ENCODE measurements around the gene CERCAM.
"Not testable (repeated sequence)": the region's sequence is repeated elsewhere in the genome, so short reads cannot be mapped to it uniquely, and the experiment has no call there.

The CERCAM gene

DNA sequence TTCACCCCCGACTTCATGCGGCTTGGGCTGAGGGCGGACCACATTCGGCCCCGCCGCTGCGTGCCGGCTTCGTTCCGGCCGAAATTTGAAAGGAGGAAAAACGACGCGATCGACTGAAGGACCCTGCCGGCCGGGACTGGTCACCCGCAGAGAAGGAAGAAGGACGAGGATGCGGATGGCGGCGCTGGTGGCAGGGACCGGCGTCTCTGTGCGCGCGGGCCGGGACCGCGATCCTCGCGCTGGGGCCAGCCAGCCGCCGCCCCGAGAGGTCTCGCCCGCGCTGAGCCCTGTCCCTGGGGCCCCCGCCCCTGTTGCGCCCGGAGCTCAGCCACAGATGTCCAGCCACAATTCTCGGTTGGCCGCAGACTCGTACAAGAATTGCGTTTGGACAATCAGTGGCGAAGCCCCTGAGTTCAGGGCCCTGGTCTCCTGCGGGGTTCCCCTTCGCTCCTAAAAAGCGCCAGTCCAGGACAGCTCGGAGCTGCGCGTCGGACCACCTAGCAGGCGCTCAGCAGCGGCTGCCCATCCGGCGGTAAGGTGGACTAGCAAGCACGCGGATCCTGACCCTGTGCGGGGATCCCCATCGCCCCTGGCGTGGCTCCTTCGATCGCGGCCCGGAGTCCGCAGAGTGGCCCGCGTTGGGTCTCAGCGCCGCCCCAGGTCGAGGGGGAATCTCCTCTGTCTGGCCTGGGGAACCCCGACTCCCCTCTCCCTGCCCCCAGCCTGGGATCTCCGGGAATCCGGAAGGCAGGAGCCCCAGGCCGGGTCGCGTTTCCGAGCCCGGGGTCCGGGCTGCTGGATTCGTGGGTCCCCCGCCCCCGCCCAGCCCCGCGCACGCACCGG lies 28.1 kb upstream of the CERCAM start:
- intact Hi-C loops (cut with DNase I) = no loop called here
- peak in 1 of 10 donors; percentile 85 for DNase-seq

DNA sequence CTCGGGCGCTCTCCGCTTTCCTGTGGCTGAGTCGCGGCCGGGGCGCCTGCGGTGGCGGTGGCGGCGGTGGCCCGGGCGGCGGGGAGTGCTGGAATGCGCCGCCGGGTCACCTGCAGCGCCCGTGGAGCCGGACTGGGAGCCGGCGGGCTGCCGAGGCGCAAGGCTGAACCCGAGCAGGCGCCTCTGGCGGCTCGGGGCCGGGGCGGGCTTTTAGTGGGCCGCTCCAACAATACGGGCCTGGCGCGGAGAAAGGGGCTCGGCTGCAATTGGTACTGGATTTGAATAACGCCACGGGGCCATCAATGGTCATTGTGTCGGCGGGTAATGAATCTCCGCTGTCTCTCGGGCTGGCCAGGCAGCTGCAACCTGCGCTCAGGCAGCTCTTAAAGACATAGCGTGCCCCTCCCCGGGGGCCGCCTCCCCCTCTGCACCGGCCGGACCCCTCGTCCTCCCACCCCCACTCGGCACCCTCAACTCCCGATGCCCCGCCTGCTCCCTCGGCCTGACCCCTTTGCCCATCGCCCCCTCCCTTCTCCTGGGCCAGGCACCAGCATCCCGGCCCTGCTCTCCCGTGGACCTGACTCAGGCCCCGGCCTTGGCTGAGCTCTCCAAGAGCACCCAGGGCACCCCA lies 27.4 kb upstream of the CERCAM start:
- intact Hi-C loops (cut with DNase I) = no loop called here
- DNase-seq = peak; percentile 68 to 98 (median 82)

DNA sequence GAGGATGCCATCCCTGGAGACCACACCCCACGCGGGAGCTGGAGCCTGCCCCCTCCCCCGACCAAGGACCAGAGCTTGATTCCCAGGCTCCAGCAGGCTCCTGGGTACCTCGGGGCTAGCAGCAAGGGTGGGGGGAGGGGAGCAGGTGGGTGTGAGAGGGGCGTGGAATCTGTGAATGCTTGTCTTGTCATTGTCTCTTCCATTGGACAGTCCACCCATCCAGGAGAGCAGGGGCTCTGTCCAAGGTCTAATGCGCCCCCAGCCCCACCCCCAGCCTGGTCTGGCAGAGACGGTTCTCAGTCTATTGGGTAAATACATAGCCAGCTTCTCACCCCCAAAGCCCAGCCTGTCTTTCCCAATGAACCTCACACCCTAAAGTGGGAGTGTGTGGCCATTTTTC lies 26.7 kb upstream of the CERCAM start:
- intact Hi-C loops (cut with DNase I) = no loop called here
- DNase-seq = no peak

- peak in 5 of 10 donors; percentile 45 to 96 (median 71) for DNase-seq
- intact Hi-C loops (cut with DNase I) = no loop called here
Measured at GRCh38 chr9:128394379-128395168, 26.1 kb upstream of the CERCAM start.

DNA sequence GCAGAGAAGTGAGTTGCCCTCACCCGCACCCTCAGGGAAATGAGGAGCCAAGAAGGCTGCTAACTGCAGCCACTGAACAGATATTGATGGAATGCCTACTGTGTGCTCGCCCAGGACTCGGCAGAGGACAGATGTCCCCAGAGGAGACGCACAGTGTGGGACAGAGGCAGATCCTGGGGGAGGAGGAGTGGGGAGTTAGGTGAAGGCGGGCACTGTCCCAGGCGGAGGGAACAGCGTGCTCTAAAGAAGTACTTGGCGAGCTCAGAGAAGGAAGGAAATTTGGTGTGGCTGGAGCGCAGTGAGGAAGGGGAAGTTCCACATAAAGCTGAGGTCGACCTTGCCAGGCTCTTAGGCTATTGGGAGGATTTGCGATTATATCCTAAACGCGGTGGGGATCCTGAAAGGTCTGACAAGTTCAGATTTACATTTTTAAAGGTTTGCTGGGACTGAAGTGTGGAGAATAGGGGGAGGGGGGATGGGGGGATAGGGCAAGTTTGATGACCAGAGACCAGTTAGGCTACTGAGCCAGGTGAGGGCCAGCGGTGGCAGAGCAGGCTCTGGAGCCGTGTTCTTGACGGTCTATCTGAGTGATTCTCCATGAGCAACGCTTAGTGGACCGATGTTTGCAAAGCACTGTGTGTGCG lies 23.6 kb upstream of the CERCAM start:
- no peak for DNase-seq

DNA sequence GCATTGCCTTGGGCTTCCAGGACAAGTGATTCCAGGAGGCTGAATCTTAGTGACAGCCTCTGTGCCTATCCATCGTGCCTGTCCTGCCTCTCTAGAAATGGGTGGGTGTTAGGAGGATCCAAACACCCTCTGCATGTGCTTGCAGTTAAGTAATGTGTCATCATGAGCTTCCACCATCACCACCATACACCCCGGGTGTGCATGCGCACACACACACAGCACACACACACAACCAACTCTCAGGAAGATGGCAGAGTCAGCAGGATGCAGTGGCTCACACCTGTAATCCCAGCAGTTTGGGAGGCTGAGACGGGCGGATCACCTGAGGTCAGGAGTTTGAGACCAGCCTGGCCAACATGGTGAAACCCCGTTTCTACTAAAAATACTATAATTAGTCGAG lies 22.8 kb upstream of the CERCAM start:
- intact Hi-C loops (cut with DNase I) = no loop called here
- DNase-seq = no peak

More for the DNA sequence above, 23.6 kb upstream of the CERCAM start:
- intact Hi-C loops (cut with DNase I) = no loop called here

GRCh38 chr9:128399861-128400260 lies 20.8 kb upstream of the CERCAM start:
- intact Hi-C loops (cut with DNase I) = no loop called here
- no peak for DNase-seq

DNA sequence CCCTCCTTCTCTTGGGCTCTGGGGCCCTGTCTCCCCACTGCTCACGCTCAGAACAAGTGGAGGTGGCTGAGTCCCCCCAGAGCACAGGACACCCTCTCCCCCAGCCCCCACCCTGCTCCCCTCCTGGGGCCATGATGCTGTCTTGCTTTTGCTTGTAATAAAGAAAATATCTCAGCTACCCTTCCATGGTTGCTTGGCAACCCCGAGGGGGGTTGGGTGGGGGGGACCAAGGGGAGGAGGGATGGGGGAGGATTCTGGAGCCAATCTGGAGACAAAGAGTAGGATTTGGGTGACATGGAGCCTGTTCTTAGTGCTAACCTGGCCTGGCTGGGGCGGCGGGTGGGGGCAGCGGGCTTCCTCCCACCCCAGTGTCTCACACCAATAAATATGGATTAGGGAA lies 16.1 kb upstream of the CERCAM start:
- intact Hi-C loops (cut with DNase I) = no loop called here

DNA sequence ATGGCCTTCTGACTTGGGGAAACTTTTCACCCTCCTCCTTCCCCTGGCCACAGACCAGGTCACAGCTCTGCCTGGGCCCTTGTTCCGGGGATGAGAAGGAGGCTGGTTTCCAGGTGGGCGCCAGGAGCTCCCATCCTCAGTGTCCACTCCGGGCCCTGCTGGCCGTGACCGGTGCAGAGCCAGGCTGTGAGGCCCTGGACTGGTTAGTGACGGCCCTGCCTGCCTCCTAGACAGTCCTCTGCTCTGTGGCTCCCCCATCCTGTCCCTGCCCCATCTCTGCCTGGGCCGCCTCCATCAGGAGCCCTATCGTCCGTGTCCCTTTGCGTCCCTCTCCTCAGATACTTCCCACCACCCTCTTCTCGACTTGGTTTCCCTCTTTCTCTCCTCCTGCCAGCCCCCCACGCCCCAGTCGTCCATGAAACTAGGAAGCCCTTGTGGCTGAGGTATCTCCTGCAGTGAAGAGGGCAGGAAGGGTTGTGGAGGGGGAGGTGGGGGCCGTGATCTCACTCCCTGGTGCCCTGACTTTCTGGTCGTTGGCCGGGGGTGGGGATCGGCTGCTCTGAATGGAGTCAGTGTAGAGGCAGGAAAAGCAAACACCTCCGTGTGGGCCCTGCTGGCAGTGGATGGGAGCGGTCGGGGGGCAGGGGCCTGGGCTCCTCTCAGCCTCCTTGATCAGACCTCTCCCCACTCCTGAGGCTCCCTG lies 15.4 kb upstream of the CERCAM start:
- peak in 2 of 10 donors; percentile 58 to 90 for DNase-seq
- intact Hi-C loops (cut with DNase I) = no loop called here

More for the DNA sequence above, 16.1 kb upstream of the CERCAM start:
- DNase-seq = no peak

GRCh38 chr9:128405780-128406171 lies 14.9 kb upstream of the CERCAM start:
- no peak for DNase-seq
- intact Hi-C loops (cut with DNase I) = no loop called here

DNA sequence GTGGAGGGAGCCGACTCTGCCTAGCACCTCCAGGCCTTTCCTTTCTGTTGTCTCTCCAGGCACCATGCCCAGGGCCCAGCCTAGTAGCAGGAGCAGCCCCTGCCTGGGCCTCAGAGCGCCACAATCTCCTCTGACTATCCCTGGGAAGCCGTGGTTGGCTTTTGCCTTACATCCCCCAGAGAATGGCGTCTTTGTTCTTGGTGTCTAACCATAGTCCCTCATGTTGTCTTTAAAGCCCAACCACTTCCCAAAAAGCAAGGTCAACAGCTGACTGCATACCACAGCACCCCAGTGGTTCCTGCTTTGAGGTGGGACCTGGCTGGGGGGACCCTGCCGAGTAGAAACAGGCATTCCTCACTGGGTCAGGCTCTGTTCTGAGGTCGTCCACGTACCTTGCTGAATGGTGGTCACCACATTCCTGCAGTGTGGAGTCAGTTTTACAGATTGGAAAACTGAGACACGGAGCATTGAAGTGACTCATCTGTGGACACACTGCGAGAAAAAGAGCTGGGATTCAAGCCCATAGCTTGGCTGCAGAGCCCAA lies 13.7 kb upstream of the CERCAM start:
- intact Hi-C loops (cut with DNase I) = no loop called here
- no peak for DNase-seq

- DNase-seq = peak; percentile 71 to 98 (median 84)
- intact Hi-C loops (cut with DNase I) = loop anchor here (1.0 kb wide), 1 partner anchor 35 kb away; no protein-coding TSS in a partner anchor
Measured at GRCh38 chr9:128408963-128409431, 11.7 kb upstream of the CERCAM start.

DNA sequence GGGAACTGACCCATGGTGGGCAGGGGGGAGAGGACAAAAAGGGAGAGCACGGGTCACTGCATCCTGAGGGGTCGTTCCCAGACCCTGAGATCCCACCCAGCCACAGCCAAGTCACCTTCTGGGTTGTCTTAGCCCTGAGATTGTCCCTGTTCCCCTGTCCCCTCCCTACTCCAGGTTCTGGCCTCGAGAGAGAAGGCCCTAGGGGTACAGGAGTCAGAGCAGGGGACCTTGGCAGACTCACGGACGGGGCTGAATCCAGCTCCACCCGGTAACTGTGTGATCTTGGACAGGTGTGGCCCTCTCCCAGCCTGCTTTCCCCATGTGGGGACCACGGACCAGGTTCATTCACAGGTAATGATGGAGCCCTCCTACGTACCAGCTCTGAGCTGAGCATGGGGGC lies 11.2 kb upstream of the CERCAM start:
- no peak for DNase-seq
- intact Hi-C loops (cut with DNase I) = loop anchor here (1.0 kb wide), 1 partner anchor 35 kb away; no protein-coding TSS in a partner anchor

GRCh38 chr9:128409978-128410377 lies 10.7 kb upstream of the CERCAM start:
- peak in 3 of 10 donors; percentile 67 to 91 (median 84) for DNase-seq
- intact Hi-C loops (cut with DNase I) = loop anchor here (1.0 to 5.0 kb wide), 2 partner anchors 36 to 113 kb away; no protein-coding TSS in a partner anchor

DNA sequence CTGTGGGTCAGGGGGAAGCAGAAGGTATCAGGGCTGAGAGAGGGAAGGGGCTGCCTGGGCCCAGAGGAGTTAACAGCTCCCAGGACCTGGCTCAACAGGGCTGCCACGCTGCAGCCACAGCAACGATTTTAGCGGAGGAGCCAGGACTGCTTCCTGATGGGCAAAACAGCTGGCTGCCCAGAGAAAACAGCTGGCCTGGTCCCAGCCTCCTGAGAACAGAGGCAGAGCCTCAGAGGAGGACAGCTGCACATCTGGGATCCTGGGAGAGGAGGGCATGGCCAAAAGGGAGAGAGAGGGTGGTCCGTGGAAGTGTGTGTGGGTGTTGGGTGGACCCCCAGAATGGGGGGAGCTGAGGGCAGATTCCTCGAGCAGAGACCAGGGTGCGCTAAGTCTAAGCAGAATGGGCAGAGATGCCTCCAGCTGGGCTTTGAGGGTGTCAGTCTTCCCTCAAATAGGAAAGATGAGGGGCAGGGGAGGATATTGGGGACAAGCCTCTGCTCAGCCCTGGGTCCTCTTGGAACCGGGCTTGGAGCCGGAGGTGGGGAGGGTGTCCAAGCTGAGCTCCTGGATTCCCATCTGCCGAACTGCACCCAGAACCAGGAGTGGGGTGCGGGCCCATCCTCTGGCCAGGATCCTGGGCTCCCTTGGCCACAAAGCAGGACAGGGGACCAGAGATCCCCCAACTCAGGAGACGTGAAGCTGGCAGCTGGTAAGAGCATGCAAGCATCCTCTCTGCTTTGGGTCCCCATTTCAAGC lies 9.1 kb upstream of the CERCAM start:
- peak in 4 of 10 donors; percentile 44 to 91 (median 60) for DNase-seq
- intact Hi-C loops (cut with DNase I) = loop anchor here (1.0 to 5.0 kb wide), 2 partner anchors 49 to 114 kb away; no protein-coding TSS in a partner anchor

- intact Hi-C loops (cut with DNase I) = loop anchor here (1.0 to 5.0 kb wide), 2 partner anchors 50 to 115 kb away; no protein-coding TSS in a partner anchor
- peak; percentile 76 to 99 (median 92) for DNase-seq
Measured at GRCh38 chr9:128412120-128412790, 8.4 kb upstream of the CERCAM start.

- intact Hi-C loops (cut with DNase I) = loop anchor here (5.0 kb wide), 1 partner anchor 116 kb away; no protein-coding TSS in a partner anchor
- DNase-seq = not testable (repeated sequence)
Measured at GRCh38 chr9:128413728-128414127, 6.9 kb upstream of the CERCAM start.

- intact Hi-C loops (cut with DNase I) = loop anchor here (5.0 kb wide), 1 partner anchor 117 kb away; no protein-coding TSS in a partner anchor
- no peak for DNase-seq
Measured at GRCh38 chr9:128414461-128414860, 6.2 kb upstream of the CERCAM start.

Data from posterior cingulate gyrus (tissue), 11 donors.